Skeletal muscle satellite cell (primary cell): ENCODE results near the gene SYN1.
A peak's percentile ranks its signal among the peaks of the same experiment; 100 is the strongest.

Source experiments
- H3K27me3 ChIP-seq: 2 replicates; pipeline ENCODE4 v1.7.0; 2013; ENCODE audit warnings: low read length; ENCODE audit not compliant: control insufficient read depth, insufficient read depth
- H3K36me3 ChIP-seq: 2 replicates; pipeline ENCODE4 v1.7.0; 2013; ENCODE audit warnings: mild to moderate bottlenecking, control low read depth, low read length; ENCODE audit not compliant: insufficient read depth
- H3K4me1 ChIP-seq: 2 replicates; pipeline ENCODE4 v1.7.0; 2013; ENCODE audit warnings: low read length; ENCODE audit not compliant: control insufficient read depth, insufficient read depth
- H3K4me2 ChIP-seq: 2 replicates; pipeline ENCODE4 v1.7.0; 2013; ENCODE audit warnings: mild to moderate bottlenecking, low read length
- H3K4me3 ChIP-seq: 2 replicates; pipeline ENCODE4 v1.7.0; 2013; ENCODE audit warnings: low read length
- H3K9ac ChIP-seq: 2 replicates; pipeline ENCODE4 v1.7.0; 2013; ENCODE audit warnings: mild to moderate bottlenecking, low read depth, low read length, moderate library complexity
- H3K9me3 ChIP-seq: replicated peaks from 2 replicates; pipeline ENCODE4 v1.7.0; 2013; ENCODE audit warnings: mild to moderate bottlenecking, control low read depth, low read length

Gene SYN1

DNA sequence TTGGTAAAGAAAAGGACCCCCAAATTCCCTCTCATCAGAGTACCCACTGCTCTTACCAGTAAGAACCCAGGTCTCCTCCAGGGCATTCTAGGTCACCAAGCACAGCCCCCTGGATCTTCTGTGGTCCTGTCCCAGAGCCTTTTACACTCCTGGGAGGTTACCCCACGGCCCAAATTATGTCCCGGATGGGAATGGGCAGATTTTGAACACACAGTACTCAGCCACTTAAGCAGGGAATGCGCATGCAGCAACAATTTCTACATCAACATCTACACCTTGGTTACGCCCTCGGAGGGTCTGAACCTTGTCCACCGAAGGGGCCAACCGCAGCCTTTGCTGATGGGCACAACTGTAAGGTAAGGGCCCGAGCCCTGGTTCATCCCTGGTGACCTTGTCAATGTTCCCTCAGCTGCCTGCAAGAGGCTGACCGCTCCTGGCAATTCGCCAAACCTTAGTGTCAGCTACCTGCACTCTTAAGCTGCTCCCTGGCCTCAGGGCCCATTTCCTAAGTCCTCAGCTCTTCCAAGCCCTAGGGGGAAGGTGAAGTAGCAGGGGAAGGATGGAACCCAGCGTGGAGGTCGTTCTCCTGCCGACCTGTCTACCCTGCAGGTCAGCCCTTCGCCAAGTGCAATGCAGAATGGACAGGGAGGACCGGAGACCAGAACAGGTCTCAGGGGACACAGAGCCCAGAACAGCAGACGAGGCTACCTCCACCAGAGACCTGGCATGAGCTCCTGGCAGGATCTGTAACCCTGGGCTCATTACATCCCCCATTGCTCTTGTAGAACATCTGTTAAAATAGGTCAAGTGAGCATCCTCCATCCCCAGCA lies 31.5 kb downstream of the SYN1 start:
- no peak overlapping the region for H3K4me2 ChIP-seq
- no peak overlapping the region for H3K4me3 ChIP-seq
- H3K4me1 ChIP-seq = peaks cover 19% of the 10 kb centered on the region
- H3K9me3 ChIP-seq = no peaks in the 10 kb centered on the region
- H3K36me3 ChIP-seq = peaks cover 29% of the 10 kb centered on the region
- no peaks in the 10 kb centered on the region for H3K27me3 ChIP-seq
- no peak overlapping the region for H3K9ac ChIP-seq

DNA sequence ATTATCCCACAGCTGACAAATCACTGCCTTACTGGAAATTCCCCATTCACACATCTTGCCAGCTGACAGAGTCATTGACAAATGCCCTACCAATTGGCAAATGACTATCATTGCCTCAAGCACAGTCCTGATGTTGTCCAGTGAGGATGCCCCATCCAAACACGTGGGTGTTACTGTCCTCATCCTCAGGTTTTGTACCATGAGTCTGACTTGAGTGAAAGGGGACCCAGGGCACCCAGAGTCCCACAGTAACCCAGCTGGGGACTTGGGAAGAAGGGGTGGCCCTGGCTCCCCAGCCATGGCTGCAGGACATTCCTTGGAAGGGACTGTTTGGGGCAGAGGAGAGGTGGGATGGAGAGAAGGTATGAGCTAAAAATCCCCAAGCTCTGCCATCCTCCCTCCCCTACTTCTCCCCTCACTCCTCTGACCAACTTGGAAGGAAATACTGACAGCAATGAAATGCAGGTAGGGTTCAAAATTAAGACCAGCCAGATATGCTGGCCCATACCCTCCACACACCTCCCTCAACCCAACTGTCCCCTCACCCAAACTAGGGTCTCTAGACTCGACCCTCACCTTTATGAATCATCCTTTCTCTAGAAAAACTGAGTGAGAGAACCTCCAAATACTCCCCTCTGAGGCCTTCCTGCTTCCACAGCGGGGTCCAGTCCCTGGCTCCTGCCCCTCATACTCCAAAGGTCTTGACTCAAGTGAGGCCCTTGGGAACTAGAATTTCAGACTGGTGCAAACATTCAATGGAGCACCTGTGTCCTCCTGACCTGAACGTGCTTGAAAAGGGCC lies 32.4 kb downstream of the SYN1 start:
- peaks cover 30% of the 10 kb centered on the region for H3K36me3 ChIP-seq
- no peak overlapping the region for H3K4me2 ChIP-seq

DNA sequence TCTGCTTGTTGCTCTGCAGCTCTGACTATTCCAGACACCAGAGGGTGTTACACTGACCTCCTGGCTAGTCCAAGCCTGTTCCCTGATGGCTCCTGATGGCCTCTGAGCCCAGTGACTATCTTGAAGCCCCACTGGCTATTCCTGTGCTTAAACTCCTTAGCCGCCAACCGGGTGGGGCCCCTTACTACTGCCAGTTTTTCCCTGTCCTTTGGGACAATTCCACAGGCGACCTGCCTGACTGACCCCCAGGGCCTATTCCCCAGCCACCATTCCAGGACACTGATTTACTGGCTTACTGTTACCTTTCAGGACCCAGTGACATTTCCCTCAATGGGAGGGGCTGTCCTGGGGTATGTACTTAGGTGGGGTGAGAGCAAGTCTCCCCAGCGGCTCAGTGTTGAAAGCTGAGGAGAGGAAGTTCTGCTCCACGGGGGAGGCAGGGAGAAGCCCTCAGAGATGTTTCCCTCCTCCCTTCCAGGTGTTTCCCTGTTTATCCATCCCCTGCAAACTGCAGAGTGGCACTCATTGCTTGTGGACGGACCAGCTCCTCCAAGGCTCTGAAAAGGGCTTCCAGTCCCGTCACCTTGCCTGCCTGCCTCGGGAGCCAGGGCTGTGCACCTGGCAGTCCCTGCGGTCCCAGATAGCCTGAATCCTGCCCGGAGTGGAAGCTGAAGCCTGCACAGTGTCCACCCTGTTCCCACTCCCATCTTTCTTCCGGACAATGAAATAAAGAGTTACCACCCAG lies 33.4 kb downstream of the SYN1 start:
- Histone ChIP-seq H3K9me3 (no peaks in the 10 kb centered on the region), H3K9ac (no peak overlapping the region), H3K4me1 (peaks cover 25% of the 10 kb centered on the region), H3K4me2 (peak overlapping the region; percentile 92), H3K36me3 (peaks cover 30% of the 10 kb centered on the region), H3K27me3 (no peaks in the 10 kb centered on the region), H3K4me3 (no peak overlapping the region)

More for the DNA sequence above, 32.4 kb downstream of the SYN1 start:
- Histone ChIP-seq H3K9ac (no peak overlapping the region), H3K4me1 (peaks cover 19% of the 10 kb centered on the region), H3K27me3 (no peaks in the 10 kb centered on the region), H3K9me3 (no peaks in the 10 kb centered on the region), H3K4me3 (no peak overlapping the region)

DNA sequence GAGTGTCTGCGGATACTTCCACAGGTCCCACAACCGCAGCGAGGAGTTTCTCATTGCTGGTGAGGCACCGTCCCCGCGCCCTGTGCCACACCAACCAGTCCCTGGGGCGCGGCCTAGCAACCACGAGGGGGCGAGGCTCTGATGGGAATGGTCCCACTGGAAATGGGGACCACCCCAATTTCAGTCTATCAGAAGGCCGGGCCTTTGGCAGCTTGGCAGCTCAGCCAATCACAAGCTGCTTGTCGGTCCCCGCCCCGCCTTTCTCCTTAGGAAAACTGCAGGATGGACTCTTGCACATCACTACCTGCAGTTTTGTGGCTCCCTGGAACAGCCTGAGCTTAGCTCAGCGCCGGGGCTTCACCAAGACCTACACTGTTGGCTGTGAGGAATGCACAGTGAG lies 34.4 kb downstream of the SYN1 start:
- no peak overlapping the region for H3K9ac ChIP-seq
- peaks cover 25% of the 10 kb centered on the region for H3K4me1 ChIP-seq
- H3K4me2 ChIP-seq = peak overlapping the region; percentile 92
- H3K9me3 ChIP-seq = no peaks in the 10 kb centered on the region
- peak overlapping the region; percentile 76 for H3K4me3 ChIP-seq
- H3K27me3 ChIP-seq = no peaks in the 10 kb centered on the region
- H3K36me3 ChIP-seq = peaks cover 30% of the 10 kb centered on the region

DNA sequence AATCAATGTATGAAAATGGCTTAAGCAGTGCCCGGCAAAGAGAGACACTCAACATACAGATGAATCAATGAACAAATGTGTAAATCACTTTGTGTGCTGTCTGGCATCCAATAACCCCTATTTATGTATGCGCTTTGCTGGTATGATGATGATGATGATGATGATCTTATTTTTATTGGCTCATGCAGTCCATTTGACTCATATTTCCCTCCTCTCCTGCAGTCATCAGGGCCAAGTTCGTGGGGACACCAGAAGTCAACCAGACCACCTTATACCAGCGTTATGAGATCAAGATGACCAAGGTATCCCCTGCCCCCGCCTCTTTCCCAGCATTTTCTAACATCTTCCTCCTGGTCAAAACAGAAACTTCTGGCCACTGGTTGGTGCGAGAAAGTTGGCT lies 34.9 kb downstream of the SYN1 start:
- Histone ChIP-seq H3K4me2 (peak overlapping the region; percentile 92), H3K36me3 (peaks cover 30% of the 10 kb centered on the region), H3K4me3 (peak overlapping the region; percentile 76)

DNA sequence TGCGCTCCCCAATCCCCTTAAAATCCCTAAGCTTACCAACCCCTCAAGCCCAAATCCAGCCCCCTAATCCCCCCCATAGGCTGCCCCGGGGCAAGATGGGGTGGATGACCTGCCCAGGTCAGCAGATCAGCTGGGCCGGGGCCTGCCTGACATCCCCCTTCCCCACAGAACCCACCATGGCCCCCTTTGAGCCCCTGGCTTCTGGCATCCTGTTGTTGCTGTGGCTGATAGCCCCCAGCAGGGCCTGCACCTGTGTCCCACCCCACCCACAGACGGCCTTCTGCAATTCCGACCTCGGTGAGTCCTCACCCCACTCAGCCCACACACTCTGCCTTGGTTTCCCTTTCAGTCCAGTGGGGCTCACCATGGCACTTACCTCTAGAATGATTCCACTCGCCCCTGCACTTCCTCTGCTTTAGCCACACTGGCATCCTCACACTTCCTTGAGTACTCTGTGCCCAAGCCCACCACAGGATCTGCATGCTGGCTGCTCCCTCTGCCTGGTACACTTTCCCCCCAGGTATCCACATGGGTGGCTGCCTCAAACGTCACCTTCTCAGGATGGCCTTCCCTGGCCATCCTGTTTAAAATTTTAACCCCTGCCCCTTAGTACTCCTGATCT lies 36.3 kb downstream of the SYN1 start:
- Histone ChIP-seq H3K4me1 (peaks cover 36% of the 10 kb centered on the region), H3K4me3 (peak overlapping the region; percentile 76)

More for the DNA sequence above, 34.9 kb downstream of the SYN1 start:
- no peaks in the 10 kb centered on the region for H3K27me3 ChIP-seq
- peak overlapping the region; percentile 88 for H3K9ac ChIP-seq
- H3K9me3 ChIP-seq = no peaks in the 10 kb centered on the region
- peaks cover 25% of the 10 kb centered on the region for H3K4me1 ChIP-seq

DNA sequence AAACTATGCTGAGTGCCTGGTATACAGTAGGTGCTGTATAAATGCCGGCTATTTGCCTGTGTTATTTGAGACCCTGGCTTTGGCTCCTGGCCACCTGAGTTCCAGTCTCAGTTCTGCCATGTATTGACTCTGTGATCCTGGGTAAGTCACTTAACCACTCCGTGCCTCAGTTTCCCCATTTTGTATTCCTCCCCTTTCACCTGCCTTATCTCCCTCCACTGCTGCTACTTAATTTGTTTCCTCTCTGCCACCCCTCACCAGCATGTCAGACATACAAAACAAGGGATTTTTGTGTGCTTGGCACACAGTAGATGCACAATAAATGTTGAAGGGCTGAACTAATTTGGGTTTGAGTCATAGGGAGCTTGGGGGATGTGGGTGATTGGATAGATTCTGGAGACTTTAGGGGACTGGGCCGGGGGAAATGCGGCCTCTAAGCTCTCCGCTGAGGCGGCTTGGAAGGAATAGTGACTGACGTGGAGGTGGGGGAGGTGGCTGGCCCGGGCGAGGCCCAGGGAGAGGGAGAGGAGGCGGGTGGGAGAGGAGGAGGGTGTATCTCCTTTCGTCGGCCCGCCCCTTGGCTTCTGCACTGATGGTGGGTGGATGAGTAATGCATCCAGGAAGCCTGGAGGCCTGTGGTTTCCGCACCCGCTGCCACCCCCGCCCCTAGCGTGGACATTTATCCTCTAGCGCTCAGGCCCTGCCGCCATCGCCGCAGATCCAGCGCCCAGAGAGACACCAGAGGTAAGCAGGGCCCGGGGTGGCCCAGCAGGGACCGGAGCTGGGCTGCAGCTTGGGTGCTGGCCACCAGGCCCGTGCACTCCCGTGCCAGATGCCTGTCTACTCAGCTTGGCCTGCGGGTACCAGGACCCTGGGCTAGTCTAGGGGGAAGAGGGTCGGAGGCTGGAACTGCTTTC lies 37.7 kb downstream of the SYN1 start, which contains the start of gene TIMP1:
Gene TIMP1, plus strand, starts transcription at position 706 of the 917 bp plus-strand sequence. CDS start 980 bp downstream, outside the sequence.
- Histone ChIP-seq H3K4me1 (peaks cover 48% of the 10 kb centered on the region), H3K27me3 (no peaks in the 10 kb centered on the region), H3K9ac (peak within 1 kb of the TSS; percentile 88), H3K4me3 (peak within 1 kb of the TSS; percentile 76), H3K36me3 (peaks cover 30% of the 10 kb centered on the region), H3K4me2 (peak within 1 kb of the TSS; percentile 92), H3K9me3 (no peaks in the 10 kb centered on the region)

More for the DNA sequence above, 36.3 kb downstream of the SYN1 start:
- Histone ChIP-seq H3K4me2 (peak overlapping the region; percentile 92), H3K9ac (peak overlapping the region; percentile 88), H3K27me3 (no peaks in the 10 kb centered on the region), H3K36me3 (peaks cover 30% of the 10 kb centered on the region), H3K9me3 (no peaks in the 10 kb centered on the region)

DNA sequence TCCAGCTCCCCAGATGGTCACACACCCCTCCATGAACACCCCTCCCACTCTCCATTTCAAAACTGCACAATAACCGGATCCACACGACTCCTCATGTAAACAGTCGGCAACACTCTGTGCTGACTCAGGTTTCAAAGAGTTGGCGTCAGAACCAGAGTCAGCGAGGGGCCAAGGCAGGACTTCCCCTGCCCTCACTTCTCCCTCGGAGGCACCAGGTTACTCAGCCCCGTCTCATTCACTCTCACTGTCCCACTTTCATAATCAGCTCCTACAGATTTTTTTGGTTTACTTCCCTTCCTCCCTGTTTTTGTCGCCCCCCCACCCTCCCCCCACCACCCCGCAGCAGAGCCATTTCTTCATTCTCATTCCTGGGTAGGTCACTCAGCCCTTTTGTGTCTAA lies 40.1 kb downstream of the SYN1 start:
- H3K9me3 ChIP-seq = no peaks in the 10 kb centered on the region
- H3K9ac ChIP-seq = no peak overlapping the region
- H3K36me3 ChIP-seq = peaks cover 8% of the 10 kb centered on the region
- no peak overlapping the region for H3K4me3 ChIP-seq
- H3K27me3 ChIP-seq = no peaks in the 10 kb centered on the region
- H3K4me2 ChIP-seq = peak overlapping the region; percentile 42
- peaks cover 32% of the 10 kb centered on the region for H3K4me1 ChIP-seq

DNA sequence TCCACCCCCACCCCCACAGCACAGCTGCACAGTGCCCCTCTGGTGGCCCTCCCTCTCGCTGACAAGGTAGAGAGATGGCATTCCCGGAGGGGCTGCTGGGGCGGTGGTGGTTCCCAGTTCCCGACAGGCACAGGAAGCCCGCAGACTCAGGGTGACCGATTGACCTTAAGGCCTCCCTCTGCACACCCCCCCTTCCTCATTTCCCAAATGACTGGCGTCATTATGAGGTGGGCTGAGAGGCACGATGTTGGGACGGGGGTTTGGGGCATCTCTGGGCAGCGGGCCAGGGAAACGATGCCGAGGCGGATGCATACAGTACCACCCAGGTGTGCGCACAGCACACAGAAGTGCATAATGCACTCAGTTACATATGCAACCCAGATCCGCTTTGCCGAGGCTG lies 41.0 kb downstream of the SYN1 start:
- no peak overlapping the region for H3K9ac ChIP-seq
- no peak overlapping the region for H3K4me3 ChIP-seq
- H3K4me1 ChIP-seq = peaks cover 31% of the 10 kb centered on the region
- H3K27me3 ChIP-seq = no peaks in the 10 kb centered on the region
- no peaks in the 10 kb centered on the region for H3K9me3 ChIP-seq
- H3K4me2 ChIP-seq = no peak overlapping the region
- H3K36me3 ChIP-seq = peaks cover 6% of the 10 kb centered on the region

DNA sequence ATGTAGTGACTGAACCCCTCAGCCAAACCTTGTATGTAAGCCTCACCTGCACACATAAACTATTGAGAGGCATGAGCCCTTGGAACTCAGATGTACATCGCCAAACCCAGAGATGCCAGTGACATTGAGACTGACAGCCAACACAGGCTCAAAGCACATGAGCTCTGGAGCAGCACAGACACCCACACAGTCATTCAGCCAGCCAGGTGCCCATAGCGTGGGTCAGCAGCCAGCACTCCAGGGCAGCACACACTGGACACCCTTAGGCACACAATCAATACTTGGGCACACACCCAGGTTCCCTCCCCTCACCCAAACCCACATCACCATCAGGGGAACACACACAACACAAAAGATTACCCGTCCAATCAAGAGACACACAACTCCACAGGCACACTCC lies 41.8 kb downstream of the SYN1 start:
- Histone ChIP-seq H3K27me3 (no peaks in the 10 kb centered on the region), H3K4me3 (no peak overlapping the region), H3K4me1 (peaks cover 39% of the 10 kb centered on the region), H3K9me3 (no peaks in the 10 kb centered on the region), H3K9ac (no peak overlapping the region), H3K36me3 (no peaks in the 10 kb centered on the region), H3K4me2 (no peak overlapping the region)
